Measurements from ENCODE around the gene ZNF646. TPM values are rescaled to one million over a fixed set of nuclear protein-coding genes. Genes with fewer than 3 reads are reported as not detected.

Gene ZNF646
- total RNA-seq, 2 experiments from 2014 or later: 22.0 to 24.4 TPM

- H3K36me3 Mint-ChIP-seq (ENCODE audit: low read depth): peaks cover 30% of the 10 kb centered on the region
- H3K27ac Mint-ChIP-seq: no peak overlapping the region
- H3K4me3 Mint-ChIP-seq: no peak overlapping the region
- ChIA-PET CTCF (no interaction called here), POLR2A (interaction anchor here (5.8 kb wide), 1 partner anchor 10 kb away, joined by 22 read pairs; the partner anchor contains the start of genes ZNF646 and ZNF668)
- H3K4me1 Mint-ChIP-seq (ENCODE audit: low read depth): peaks cover 27% of the 10 kb centered on the region
- DNase-seq (no peak), ATAC-seq (no peak)
- H3K27me3 Mint-ChIP-seq: no peaks in the 10 kb centered on the region
- intact Hi-C loops (cut with micrococcal nuclease): no loop called here
- H3K9me3 Mint-ChIP-seq: no peaks in the 10 kb centered on the region
- no peak for TF ChIP-seq CTCF (IDR thresholded peaks at IDR 0.05)
Observed at GRCh38 chr16:31083081-31083480, 8.9 kb downstream of the ZNF646 start.

- Mint-ChIP-seq H3K27ac (no peak overlapping the region), H3K36me3 (ENCODE audit: low read depth) (peaks cover 26% of the 10 kb centered on the region), H3K27me3 (no peaks in the 10 kb centered on the region), H3K4me3 (no peak overlapping the region), H3K9me3 (no peaks in the 10 kb centered on the region), H3K4me1 (ENCODE audit: low read depth) (peaks cover 25% of the 10 kb centered on the region)
- POLR2A ChIA-PET: interaction anchor here (1.0 to 5.8 kb wide), 4 partner anchors 10 to 120 kb away, joined by 3 to 22 read pairs (median 4); partner anchors contain the start of genes VKORC1, ZNF646 and ZNF668
- DNase-seq: no peak
- intact Hi-C loops (cut with micrococcal nuclease): no loop called here
- TF ChIP-seq CTCF (IDR thresholded peaks at IDR 0.05): no peak
- ATAC-seq: no peak
- CTCF ChIA-PET: no interaction called here
Observed at GRCh38 chr16:31083556-31083955, 9.3 kb downstream of the ZNF646 start.

- Mint-ChIP-seq H3K27me3 (no peaks in the 10 kb centered on the region), H3K4me3 (no peak overlapping the region), H3K27ac (no peak overlapping the region), H3K9me3 (no peaks in the 10 kb centered on the region), H3K36me3 (ENCODE audit: low read depth) (peaks cover 22% of the 10 kb centered on the region), H3K4me1 (ENCODE audit: low read depth) (peaks cover 22% of the 10 kb centered on the region)
- ATAC-seq: no peak
- ChIA-PET POLR2A (interaction anchor here (1.0 to 5.8 kb wide), 4 partner anchors 10 to 120 kb away, joined by 3 to 22 read pairs (median 4); partner anchors contain the start of genes VKORC1, ZNF646 and ZNF668), CTCF (no interaction called here)
- no peak for TF ChIP-seq CTCF (IDR thresholded peaks at IDR 0.05)
- intact Hi-C loops (cut with micrococcal nuclease): no loop called here
- no peak for DNase-seq
Observed at GRCh38 chr16:31083981-31084380, 9.8 kb downstream of the ZNF646 start.

DNA sequence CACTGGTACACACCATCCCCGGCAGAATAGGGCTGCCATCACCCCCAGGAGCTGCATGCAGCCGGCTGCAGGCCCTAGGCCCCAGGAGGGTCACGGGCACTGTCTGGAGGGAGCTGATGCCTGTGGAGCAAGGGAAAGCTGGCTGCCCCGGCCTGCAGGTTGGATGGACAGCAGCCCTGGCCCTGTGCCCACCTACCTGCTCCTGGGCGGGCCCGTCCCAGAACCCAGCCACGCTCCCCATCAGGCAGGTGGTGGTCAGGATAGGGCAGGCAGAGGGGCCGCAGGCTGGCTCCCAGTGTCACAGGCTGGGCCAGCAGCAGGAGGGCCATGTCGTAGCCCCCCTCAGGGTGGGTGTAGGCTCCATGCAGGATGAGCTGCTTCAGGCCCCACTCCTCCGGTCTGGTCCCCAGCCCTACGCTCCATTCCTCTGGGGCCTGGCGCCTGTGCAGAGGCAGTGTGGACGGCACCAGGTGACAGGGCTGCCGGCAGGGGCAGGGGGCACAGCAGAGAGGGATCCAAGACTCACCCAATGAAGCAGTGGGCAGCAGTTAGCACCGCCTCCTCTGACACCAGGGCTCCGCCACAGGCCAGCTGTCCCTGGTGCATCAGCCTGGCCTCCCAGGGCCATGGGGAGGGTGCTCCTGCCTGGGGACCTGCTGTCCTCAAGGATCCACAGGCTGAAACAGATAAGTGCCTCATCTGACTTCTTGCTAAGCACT, 10.5 kb downstream of the ZNF646 start:
- H3K27me3 Mint-ChIP-seq: no peaks in the 10 kb centered on the region
- H3K4me3 Mint-ChIP-seq: no peak overlapping the region
- H3K4me1 Mint-ChIP-seq (ENCODE audit: low read depth): peaks cover 16% of the 10 kb centered on the region
- ATAC-seq (no peak), DNase-seq (no peak)
- H3K9me3 Mint-ChIP-seq: no peaks in the 10 kb centered on the region
- no peak for TF ChIP-seq CTCF (IDR thresholded peaks at IDR 0.05)
- intact Hi-C loops (cut with micrococcal nuclease): no loop called here
- ChIA-PET POLR2A (interaction anchor here (1.0 to 5.8 kb wide), 5 partner anchors 9 to 121 kb away, joined by 3 to 22 read pairs (median 5); partner anchors contain the start of genes VKORC1, ZNF646 and ZNF668), CTCF (no interaction called here)
- no peak overlapping the region for H3K27ac Mint-ChIP-seq
- peaks cover 16% of the 10 kb centered on the region for H3K36me3 Mint-ChIP-seq (ENCODE audit: low read depth)

- ATAC-seq (no peak), DNase-seq (no peak)
Observed at GRCh38 chr16:31085411-31085810, 11.2 kb downstream of the ZNF646 start.

More at GRCh38 chr16:31085411-31085810, 11.2 kb downstream of the ZNF646 start:
- no peak for TF ChIP-seq CTCF (IDR thresholded peaks at IDR 0.05)
- Mint-ChIP-seq H3K36me3 (ENCODE audit: low read depth) (peaks cover 11% of the 10 kb centered on the region), H3K9me3 (no peaks in the 10 kb centered on the region), H3K27ac (peak overlapping the region; percentile 10), H3K27me3 (no peaks in the 10 kb centered on the region), H3K4me1 (ENCODE audit: low read depth) (peaks cover 13% of the 10 kb centered on the region), H3K4me3 (no peak overlapping the region)
- ChIA-PET POLR2A (interaction anchor here (1.7 to 5.8 kb wide), 2 partner anchors 12 to 57 kb away, joined by 5 to 22 read pairs; partner anchors contain the start of genes ZNF646 and ZNF668), CTCF (no interaction called here)
- intact Hi-C loops (cut with micrococcal nuclease): no loop called here

Data from activated CD8-positive, alpha-beta T cell treated with anti-CD3 and anti-CD28 coated beads for 36 hours (primary cell).